Activated T-cell treated with anti-CD3 and anti-CD28 coated beads, Interleukin-2, amount 50 U/mL, for 24 hours (primary cell): ENCODE results near the gene NCCRP1.
A peak's percentile ranks its signal among the peaks of the same experiment; 100 is the strongest.

Experiments
- DNase-seq: peaks from one replicate; pipeline ENCODE4 v3.0.0-alpha.2; 2020
- H3K27ac Mint-ChIP-seq: 2 replicates; pipeline ENCODE4 v1.8.0; 2020; ENCODE audit warnings: mild to moderate bottlenecking, mixed read lengths
- H3K27me3 Mint-ChIP-seq: 2 replicates; pipeline ENCODE4 v1.8.0; 2020; ENCODE audit warnings: mixed read lengths
- H3K36me3 Mint-ChIP-seq: 2 replicates; pipeline ENCODE4 v1.8.0; 2020; ENCODE audit warnings: low read depth, mixed read lengths
- H3K4me1 Mint-ChIP-seq: 2 replicates; pipeline ENCODE4 v1.8.0; 2020; ENCODE audit warnings: low read depth, mixed read lengths
- H3K4me3 Mint-ChIP-seq: 2 replicates; pipeline ENCODE4 v1.8.0; 2020; ENCODE audit warnings: mild to moderate bottlenecking, moderate library complexity, mixed read lengths
- H3K9me3 Mint-ChIP-seq: 2 replicates; pipeline ENCODE4 v1.8.0; 2020; ENCODE audit warnings: mixed read lengths

NCCRP1 gene

GRCh38 chr19:39158646-39159260, 38.0 kb upstream of the NCCRP1 start:
- Mint-ChIP-seq H3K9me3 (no peaks in the 10 kb centered on the region), H3K4me3 (no peak overlapping the region), H3K27me3 (no peaks in the 10 kb centered on the region), H3K36me3 (peaks cover 2% of the 10 kb centered on the region), H3K4me1 (peaks cover 22% of the 10 kb centered on the region), H3K27ac (no peak overlapping the region)
- no peak for DNase-seq

- H3K36me3 Mint-ChIP-seq: no peaks in the 10 kb centered on the region
- H3K27ac Mint-ChIP-seq: no peak overlapping the region
- no peaks in the 10 kb centered on the region for H3K27me3 Mint-ChIP-seq
- peaks cover 16% of the 10 kb centered on the region for H3K4me1 Mint-ChIP-seq
- no peaks in the 10 kb centered on the region for H3K9me3 Mint-ChIP-seq
- H3K4me3 Mint-ChIP-seq: no peak overlapping the region
- DNase-seq: no peak
Observed at GRCh38 chr19:39160523-39160861, 36.3 kb upstream of the NCCRP1 start.

- no peak overlapping the region for H3K4me3 Mint-ChIP-seq
- no peak overlapping the region for H3K27ac Mint-ChIP-seq
- DNase-seq: no peak
- H3K9me3 Mint-ChIP-seq: no peaks in the 10 kb centered on the region
- H3K27me3 Mint-ChIP-seq: no peaks in the 10 kb centered on the region
- peaks cover 13% of the 10 kb centered on the region for H3K4me1 Mint-ChIP-seq
- H3K36me3 Mint-ChIP-seq: no peaks in the 10 kb centered on the region
Observed at GRCh38 chr19:39160889-39161672, 35.7 kb upstream of the NCCRP1 start.

GRCh38 chr19:39162441-39163043, 34.2 kb upstream of the NCCRP1 start:
- DNase-seq: no peak
- peak overlapping the region; percentile 68 for H3K27ac Mint-ChIP-seq
- peaks cover 7% of the 10 kb centered on the region for H3K4me1 Mint-ChIP-seq
- H3K4me3 Mint-ChIP-seq: no peak overlapping the region
- no peaks in the 10 kb centered on the region for H3K36me3 Mint-ChIP-seq
- H3K9me3 Mint-ChIP-seq: no peaks in the 10 kb centered on the region
- H3K27me3 Mint-ChIP-seq: no peaks in the 10 kb centered on the region

- no peaks in the 10 kb centered on the region for H3K9me3 Mint-ChIP-seq
- no peaks in the 10 kb centered on the region for H3K36me3 Mint-ChIP-seq
- peaks cover 7% of the 10 kb centered on the region for H3K4me1 Mint-ChIP-seq
- no peaks in the 10 kb centered on the region for H3K27me3 Mint-ChIP-seq
- no peak for DNase-seq
- H3K27ac Mint-ChIP-seq: no peak overlapping the region
- no peak overlapping the region for H3K4me3 Mint-ChIP-seq
Observed at GRCh38 chr19:39163621-39164020, 33.1 kb upstream of the NCCRP1 start.

GRCh38 chr19:39164289-39164688, 32.5 kb upstream of the NCCRP1 start:
- Mint-ChIP-seq H3K27me3 (no peaks in the 10 kb centered on the region), H3K27ac (no peak overlapping the region), H3K36me3 (peaks cover 6% of the 10 kb centered on the region), H3K9me3 (no peaks in the 10 kb centered on the region), H3K4me1 (peaks cover 7% of the 10 kb centered on the region), H3K4me3 (no peak overlapping the region)
- DNase-seq: no peak

- Mint-ChIP-seq H3K27ac (no peak overlapping the region), H3K36me3 (peaks cover 14% of the 10 kb centered on the region), H3K9me3 (no peaks in the 10 kb centered on the region), H3K4me1 (peaks cover 7% of the 10 kb centered on the region), H3K27me3 (no peaks in the 10 kb centered on the region), H3K4me3 (no peak overlapping the region)
- DNase-seq: no peak
Observed at GRCh38 chr19:39165857-39166256, 30.9 kb upstream of the NCCRP1 start.

- no peak for DNase-seq
- H3K4me1 Mint-ChIP-seq: peaks cover 7% of the 10 kb centered on the region
- peaks cover 18% of the 10 kb centered on the region for H3K36me3 Mint-ChIP-seq
- no peaks in the 10 kb centered on the region for H3K27me3 Mint-ChIP-seq
- no peak overlapping the region for H3K27ac Mint-ChIP-seq
- H3K9me3 Mint-ChIP-seq: no peaks in the 10 kb centered on the region
- H3K4me3 Mint-ChIP-seq: no peak overlapping the region
Observed at GRCh38 chr19:39166571-39167391, 30.0 kb upstream of the NCCRP1 start.

- DNase-seq: no peak
- H3K36me3 Mint-ChIP-seq: peaks cover 19% of the 10 kb centered on the region
- no peaks in the 10 kb centered on the region for H3K9me3 Mint-ChIP-seq
- peaks cover 5% of the 10 kb centered on the region for H3K4me1 Mint-ChIP-seq
- no peak overlapping the region for H3K27ac Mint-ChIP-seq
- H3K4me3 Mint-ChIP-seq: no peak overlapping the region
- no peaks in the 10 kb centered on the region for H3K27me3 Mint-ChIP-seq
Observed at GRCh38 chr19:39167461-39168257, 29.1 kb upstream of the NCCRP1 start.

- no peak for DNase-seq
- Mint-ChIP-seq H3K4me3 (no peak overlapping the region), H3K9me3 (no peaks in the 10 kb centered on the region), H3K27ac (peak overlapping the region; percentile 3), H3K27me3 (no peaks in the 10 kb centered on the region), H3K36me3 (peaks cover 22% of the 10 kb centered on the region), H3K4me1 (no peaks in the 10 kb centered on the region)
Observed at GRCh38 chr19:39168258-39169142, 28.3 kb upstream of the NCCRP1 start.

GRCh38 chr19:39169143-39169810, 27.5 kb upstream of the NCCRP1 start:
- Mint-ChIP-seq H3K4me3 (no peak overlapping the region), H3K36me3 (peaks cover 25% of the 10 kb centered on the region), H3K27ac (peak overlapping the region; percentile 3), H3K9me3 (no peaks in the 10 kb centered on the region), H3K27me3 (no peaks in the 10 kb centered on the region), H3K4me1 (no peaks in the 10 kb centered on the region)
- DNase-seq: no peak

GRCh38 chr19:39170386-39171231, 26.2 kb upstream of the NCCRP1 start:
- Mint-ChIP-seq H3K27ac (no peak overlapping the region), H3K9me3 (no peaks in the 10 kb centered on the region), H3K4me3 (no peak overlapping the region), H3K27me3 (no peaks in the 10 kb centered on the region), H3K4me1 (no peaks in the 10 kb centered on the region), H3K36me3 (peaks cover 31% of the 10 kb centered on the region)
- no peak for DNase-seq
